ENCODE results near the gene ZAP70.

GRCh38 chr2:97724501-97724900, 11.1 kb downstream of the ZAP70 start:
- TF ChIP-seq EZH2 (IDR thresholded peaks at IDR 0.05) (no peak), POLR2AphosphoS5 (IDR thresholded peaks at IDR 0.05; ENCODE audit: borderline replicate concordance, low read depth, low read length) (no peak)

All from SK-N-MC (cell line).